ENCODE measurements around the gene TMEM154. TPM values are rescaled to one million over a fixed set of nuclear protein-coding genes. Genes with fewer than 3 reads are reported as not detected.
A peak's percentile ranks its signal among the peaks of the same experiment; 100 is the strongest.

The TMEM154 gene
- total RNA-seq, 4 donors from 2014 or later = 1.3 to 4.5 (median 2.9) TPM

GRCh38 chr4:152640058-152640921 is 39.5 kb downstream of the TMEM154 start:
- no peaks in the 10 kb centered on the region for H3K9me3 ChIP-seq
- H3K4me1 ChIP-seq = no peaks in the 10 kb centered on the region
- no peak overlapping the region for H3K4me3 ChIP-seq
- H3K27me3 ChIP-seq = no peaks in the 10 kb centered on the region
- no peaks in the 10 kb centered on the region for H3K36me3 ChIP-seq
- no peak for DNase-seq
- no peak overlapping the region for H3K27ac ChIP-seq
- TF ChIP-seq POLR2A (IDR thresholded peaks at IDR 0.05) = no peak
- peak; percentile 21 to 56 (median 40) for TF ChIP-seq CTCF (IDR thresholded peaks at IDR 0.05)
- intact Hi-C loops (cut with DNase I; ENCODE audit: low total_unique reads) = no loop called here

- DNase-seq = no peak
- intact Hi-C loops (cut with DNase I; ENCODE audit: low total_unique reads) = no loop called here
- Histone ChIP-seq H3K4me3 (no peak overlapping the region), H3K4me1 (no peaks in the 10 kb centered on the region), H3K27ac (no peak overlapping the region), H3K27me3 (no peaks in the 10 kb centered on the region), H3K36me3 (no peaks in the 10 kb centered on the region), H3K9me3 (no peaks in the 10 kb centered on the region)
- no peak for TF ChIP-seq POLR2A (IDR thresholded peaks at IDR 0.05)
- TF ChIP-seq CTCF (IDR thresholded peaks at IDR 0.05) = no peak
Observed at GRCh38 chr4:152635851-152636250, 43.9 kb downstream of the TMEM154 start.

GRCh38 chr4:152634110-152634760 is 45.6 kb downstream of the TMEM154 start:
- Histone ChIP-seq H3K4me3 (no peak overlapping the region), H3K27me3 (no peaks in the 10 kb centered on the region), H3K9me3 (no peaks in the 10 kb centered on the region), H3K36me3 (no peaks in the 10 kb centered on the region), H3K27ac (no peak overlapping the region), H3K4me1 (no peaks in the 10 kb centered on the region)
- TF ChIP-seq CTCF (IDR thresholded peaks at IDR 0.05) (no peak), POLR2A (IDR thresholded peaks at IDR 0.05) (no peak)
- intact Hi-C loops (cut with DNase I; ENCODE audit: low total_unique reads) = no loop called here
- no peak for DNase-seq

- H3K4me3 ChIP-seq = no peak overlapping the region
- TF ChIP-seq POLR2A (IDR thresholded peaks at IDR 0.05) = no peak
- no peak for TF ChIP-seq CTCF (IDR thresholded peaks at IDR 0.05)
Observed at GRCh38 chr4:152633118-152633517, 46.7 kb downstream of the TMEM154 start.

GRCh38 chr4:152630324-152630723 is 49.5 kb downstream of the TMEM154 start:
- Histone ChIP-seq H3K4me3 (no peak overlapping the region), H3K4me1 (no peaks in the 10 kb centered on the region), H3K36me3 (no peaks in the 10 kb centered on the region), H3K27me3 (no peaks in the 10 kb centered on the region), H3K9me3 (no peaks in the 10 kb centered on the region), H3K27ac (no peak overlapping the region)
- no peak for DNase-seq
- intact Hi-C loops (cut with DNase I; ENCODE audit: low total_unique reads) = no loop called here
- TF ChIP-seq CTCF (IDR thresholded peaks at IDR 0.05) = no peak

More at GRCh38 chr4:152633118-152633517, 46.7 kb downstream of the TMEM154 start:
- Histone ChIP-seq H3K9me3 (no peaks in the 10 kb centered on the region), H3K27me3 (no peaks in the 10 kb centered on the region), H3K4me1 (no peaks in the 10 kb centered on the region), H3K27ac (no peak overlapping the region), H3K36me3 (no peaks in the 10 kb centered on the region)
- intact Hi-C loops (cut with DNase I; ENCODE audit: low total_unique reads) = no loop called here
- no peak for DNase-seq

Data from uterus (tissue), 4 donors.